Hepatocyte (in vitro differentiated cells): ENCODE measurements around the gene CRACR2B. TPM values are rescaled to one million over a fixed set of nuclear protein-coding genes. Genes with fewer than 3 reads are reported as not detected.

ENCODE experiments used
- DNase-seq: peaks from one replicate; pipeline ENCODE4 v3.0.0-alpha.2; 2016; ENCODE audit warnings: low spot score
- H2AFZ ChIP-seq: fragments of 200-600 bp; sonication (generic); 2 replicates; pipeline ENCODE4 v1.6.0; 2016; ENCODE audit warnings: antibody characterized with exemption, mild to moderate bottlenecking
- H3K27ac ChIP-seq: fragments of 200-600 bp; sonication (generic); 2 replicates; pipeline ENCODE4 v1.5.1; 2016; ENCODE audit warnings: mild to moderate bottlenecking
- H3K27me3 ChIP-seq: fragments of 200-600 bp; sonication (generic); 2 replicates; pipeline ENCODE4 v1.6.1; 2016
- H3K36me3 ChIP-seq: fragments of 200-600 bp; sonication (generic); replicated peaks from 2 replicates; pipeline ENCODE4 v1.5.1; 2016; ENCODE audit warnings: low read depth; ENCODE audit not compliant: insufficient read depth
- H3K4me1 ChIP-seq: fragments of 200-600 bp; sonication (generic); 2 replicates; pipeline ENCODE4 v1.5.1; 2016; ENCODE audit warnings: mild to moderate bottlenecking, moderate library complexity; ENCODE audit not compliant: insufficient read depth
- H3K4me2 ChIP-seq: fragments of 200-600 bp; sonication (generic); 2 replicates; pipeline ENCODE4 v1.6.0; 2016
- H3K4me3 ChIP-seq: fragments of 200-600 bp; sonication (generic); 2 replicates; pipeline ENCODE4 v1.5.1; 2016; ENCODE audit warnings: mild to moderate bottlenecking
- H3K79me2 ChIP-seq: fragments of 200-600 bp; sonication (generic); 2 replicates; pipeline ENCODE4 v1.6.0; 2017; ENCODE audit warnings: mild to moderate bottlenecking
- H3K9me2 ChIP-seq: fragments of 200-600 bp; sonication (generic); replicated peaks from 2 replicates; pipeline ENCODE4 v1.6.0; 2017; ENCODE audit warnings: mild to moderate bottlenecking; ENCODE audit not compliant: insufficient read depth
- H3K9me3 ChIP-seq: fragments of 200-600 bp; sonication (generic); 2 replicates; pipeline ENCODE4 v1.5.1; 2016; ENCODE audit warnings: low read depth, mild to moderate bottlenecking
- H4K20me1 ChIP-seq: fragments of 200-600 bp; sonication (generic); 2 replicates; pipeline ENCODE4 v1.6.0; 2016; ENCODE audit warnings: mild to moderate bottlenecking; ENCODE audit not compliant: insufficient read depth, poor library complexity, severe bottlenecking
- CTCF ChIP-seq: fragments of 200-600 bp; sonication (generic); IDR thresholded peaks from 2 replicates; pipeline ENCODE4 v1.5.1; 2016; ENCODE audit warnings: antibody characterized with exemption, mild to moderate bottlenecking; ENCODE audit not compliant: poor library complexity
- EZH2 ChIP-seq: fragments of 200-600 bp; sonication (generic); IDR thresholded peaks from 2 replicates; pipeline ENCODE4 v1.6.1; 2016; ENCODE audit warnings: antibody characterized with exemption, mild to moderate bottlenecking, borderline replicate concordance
- EZH2phosphoT487 ChIP-seq: fragments of 200-600 bp; sonication (generic); IDR thresholded peaks from one replicate; pipeline ENCODE4 v1.6.1; 2018; ENCODE audit warnings: antibody characterized with exemption, mild to moderate bottlenecking, low read depth, moderate library complexity; ENCODE audit not compliant: unreplicated experiment, severe bottlenecking
- WGBS: methylation state at CpG from one replicate; pipeline ENCODE4 v1.1.6; 2016; ENCODE audit warnings: low lambda C conversion rate; ENCODE audit errors: missing lambda C conversion rate; 5-methylcytosine and 5-hydroxymethylcytosine counted together
- polyA plus RNA-seq: library from polyadenylated mRNA; unstranded; fragments of >200 nt; fragmentation: Nextera tagmentation; extraction: Ambion mirVana; gene quantifications from 2 replicates; pipeline ENCODE4 v1.2.1, GENCODE V29; 2016
- total RNA-seq: library from RNA; depleted of rRNA; stranded (reverse); fragments of >200 nt; gene quantifications from 2 replicates; pipeline ENCODE4 v1.2.3, GENCODE V29; 2014

The CRACR2B gene
- total and polyA plus RNA-seq, 2 experiments from 2014 or later = 9.7 to 33.2 TPM

DNA sequence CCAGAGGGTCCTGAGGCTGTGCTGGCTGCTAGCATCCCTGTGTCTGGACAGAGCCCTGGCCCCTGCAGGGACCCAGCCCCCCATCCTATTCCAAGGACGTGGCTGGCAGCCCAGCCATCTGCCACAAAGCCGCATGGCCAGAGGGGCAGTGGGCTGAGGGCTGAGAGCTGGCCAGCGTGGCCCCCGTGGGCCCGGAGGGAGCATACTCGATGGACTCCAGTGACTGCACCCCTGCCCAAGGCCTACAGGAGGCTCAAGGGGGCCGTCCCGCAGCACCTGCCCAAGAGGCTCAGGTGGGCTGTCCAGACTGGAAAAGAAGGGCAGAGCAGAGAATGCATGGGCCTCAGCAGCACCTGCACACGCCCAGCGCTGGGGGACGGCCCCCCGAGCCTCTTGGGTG, 28.1 kb downstream of the CRACR2B start:
- Histone ChIP-seq H3K27me3 (no peaks in the 10 kb centered on the region), H3K36me3 (no peaks in the 10 kb centered on the region), H2AFZ (no peak overlapping the region), H3K27ac (no peak overlapping the region), H3K9me3 (no peaks in the 10 kb centered on the region), H3K4me3 (no peak overlapping the region), H3K9me2 (no peaks in the 10 kb centered on the region), H3K4me2 (no peak overlapping the region), H3K79me2 (no peaks in the 10 kb centered on the region), H3K4me1 (peaks cover 12% of the 10 kb centered on the region), H4K20me1 (peaks cover 6% of the 10 kb centered on the region)
- TF ChIP-seq CTCF = no peak
- 92% methylated on average over 12 of the region's 12 CpGs for WGBS
- no peak for DNase-seq

DNA sequence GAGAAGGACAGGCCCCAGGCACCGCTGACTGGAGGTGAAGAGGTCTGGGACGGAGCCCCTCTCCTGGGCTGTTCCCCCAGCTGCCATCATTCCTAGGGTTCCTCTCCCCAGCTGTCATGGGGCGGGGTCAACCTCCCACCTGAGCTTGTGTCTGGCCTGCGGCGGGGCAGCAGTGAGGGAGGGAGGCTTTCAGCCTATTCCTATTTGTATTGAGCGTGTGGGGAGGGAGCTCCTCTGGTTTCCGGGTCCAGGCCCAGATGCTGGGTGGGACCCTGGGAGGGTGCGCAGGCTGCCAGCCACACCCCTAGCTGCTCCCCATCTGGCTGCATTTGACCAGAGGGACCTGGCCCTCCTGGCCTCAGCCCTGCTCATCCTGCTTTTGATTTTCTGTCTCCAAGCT, 28.7 kb downstream of the CRACR2B start:
- Histone ChIP-seq H3K36me3 (no peaks in the 10 kb centered on the region), H3K4me3 (no peak overlapping the region), H2AFZ (no peak overlapping the region), H3K79me2 (no peaks in the 10 kb centered on the region), H3K4me2 (no peak overlapping the region), H3K9me3 (no peaks in the 10 kb centered on the region), H3K4me1 (peaks cover 10% of the 10 kb centered on the region), H3K9me2 (no peaks in the 10 kb centered on the region), H3K27ac (no peak overlapping the region), H4K20me1 (peaks cover under 1% of the 10 kb centered on the region), H3K27me3 (no peaks in the 10 kb centered on the region)
- no peak for DNase-seq
- TF ChIP-seq CTCF (no peak), EZH2phosphoT487 (no peak), EZH2 (no peak)
- 91% methylated on average over 6 of the region's 8 CpGs for WGBS

DNA sequence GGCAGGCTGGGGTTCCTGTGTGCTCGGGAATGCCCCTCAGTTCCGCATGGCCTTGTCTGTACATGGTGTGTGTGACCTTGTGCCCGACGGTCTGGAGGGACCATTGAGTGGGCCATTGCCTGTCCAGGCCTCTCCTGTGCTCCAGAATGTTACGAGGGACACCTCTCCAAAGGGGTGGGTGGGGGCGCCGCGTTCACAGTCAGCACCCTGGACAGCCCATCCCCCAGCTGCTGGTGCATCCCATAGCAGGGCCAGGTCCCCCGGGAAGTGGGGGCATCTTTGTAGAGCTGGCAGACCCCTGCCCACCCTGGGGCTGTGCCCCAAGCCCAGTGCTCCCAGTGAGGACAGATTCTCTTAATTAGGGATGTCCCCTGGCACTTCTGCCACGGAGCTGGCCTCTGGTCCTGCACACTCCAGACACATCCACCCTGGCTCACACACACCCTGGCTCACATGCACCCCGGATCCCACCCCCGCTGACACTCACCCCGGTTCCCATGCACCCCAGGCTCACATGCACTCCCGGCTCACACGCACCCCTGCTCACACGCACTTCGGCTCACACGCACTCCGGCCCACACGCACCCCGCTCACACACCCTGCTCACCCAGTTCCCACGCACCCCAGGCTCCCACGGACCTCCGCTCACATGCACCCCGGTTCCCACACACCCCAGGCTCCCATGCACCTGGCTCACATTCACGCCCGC, 30.5 kb downstream of the CRACR2B start:
- no peaks in the 10 kb centered on the region for H3K27me3 ChIP-seq
- H3K27ac ChIP-seq = no peak overlapping the region
- peaks cover 25% of the 10 kb centered on the region for H3K4me1 ChIP-seq
- no peak overlapping the region for H2AFZ ChIP-seq
- WGBS = 92% methylated on average over 18 of the region's 27 CpGs
- H3K4me3 ChIP-seq = no peak overlapping the region
- TF ChIP-seq EZH2phosphoT487 (no peak), EZH2 (no peak), CTCF (no peak)
- no peak for DNase-seq
- H3K9me2 ChIP-seq = no peaks in the 10 kb centered on the region
- no peaks in the 10 kb centered on the region for H3K9me3 ChIP-seq
- H3K79me2 ChIP-seq = no peaks in the 10 kb centered on the region
- no peak overlapping the region for H3K4me2 ChIP-seq
- no peaks in the 10 kb centered on the region for H3K36me3 ChIP-seq
- H4K20me1 ChIP-seq = no peaks in the 10 kb centered on the region
